Erythroblast (primary cell): Measurements from ENCODE around the gene MYLK3.
"Not testable (repeated sequence)": the region's sequence is repeated elsewhere in the genome, so short reads cannot be mapped to it uniquely, and the experiment has no call there.

ENCODE experiments used
- DNase-seq, 2 experiments: peaks; one replicate each; lab custom pipeline; 2025; lab: John Stamatoyannopoulos, UW
- GATA1 ChIP-seq: IDR thresholded peaks from 2 replicates; pipeline ENCODE4 v1.6.1; 2011; ENCODE audit warnings: low read depth, mild to moderate bottlenecking, control low read depth, low read length, moderate library complexity
- POLR2A ChIP-seq: IDR thresholded peaks from 2 replicates; pipeline ENCODE4 v1.6.1; 2011; ENCODE audit warnings: mild to moderate bottlenecking, low read length

Gene MYLK3

DNA sequence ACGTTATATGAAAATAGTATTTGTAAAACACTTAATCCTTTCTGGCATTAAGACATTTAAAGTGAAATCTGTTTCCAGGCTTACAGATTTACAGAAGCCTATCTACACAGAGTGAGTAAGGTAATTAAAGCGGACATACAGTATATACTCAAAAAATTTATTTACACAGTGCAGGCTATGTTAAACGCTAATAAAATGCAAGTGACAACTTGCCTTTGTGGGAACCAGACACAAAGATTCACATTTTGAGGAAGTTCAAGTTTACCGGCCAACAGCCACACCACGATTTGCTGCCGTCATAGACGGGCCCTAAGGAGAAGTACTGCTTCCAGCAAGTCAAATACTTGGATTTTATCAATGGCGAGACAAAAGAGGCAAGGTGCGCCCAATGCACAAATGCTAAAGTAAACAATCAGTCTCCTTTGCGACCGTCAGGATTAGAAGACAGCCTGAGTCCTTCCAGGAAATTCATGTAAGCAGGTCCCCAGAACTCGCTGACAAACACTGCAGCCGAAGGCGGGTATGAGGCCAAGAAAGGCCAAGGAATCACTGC is 60.0 kb downstream of the MYLK3 start:
- DNase-seq: no peak
- TF ChIP-seq POLR2A: no peak
- no peak for TF ChIP-seq GATA1

DNA sequence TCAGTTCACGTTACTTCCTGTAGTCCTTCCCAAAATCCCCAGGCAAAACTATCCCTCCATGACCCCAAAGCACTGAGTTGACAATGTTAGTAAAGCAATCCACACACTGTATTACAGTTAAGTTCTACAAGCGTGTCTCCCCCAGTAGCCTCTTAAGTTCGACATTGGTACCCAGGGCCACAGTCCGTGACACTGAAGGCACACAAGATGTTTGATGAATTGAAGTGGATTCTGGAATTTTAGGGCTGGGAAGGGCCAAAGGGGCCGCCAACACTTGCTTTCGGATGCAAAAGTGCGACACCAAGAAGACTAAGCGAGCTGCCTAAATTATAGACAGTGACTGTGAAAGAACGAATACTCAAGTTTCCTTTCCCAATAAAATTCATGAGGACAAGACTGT is 60.7 kb downstream of the MYLK3 start:
- DNase-seq: no peak
- TF ChIP-seq POLR2A: no peak
- no peak for TF ChIP-seq GATA1

DNA sequence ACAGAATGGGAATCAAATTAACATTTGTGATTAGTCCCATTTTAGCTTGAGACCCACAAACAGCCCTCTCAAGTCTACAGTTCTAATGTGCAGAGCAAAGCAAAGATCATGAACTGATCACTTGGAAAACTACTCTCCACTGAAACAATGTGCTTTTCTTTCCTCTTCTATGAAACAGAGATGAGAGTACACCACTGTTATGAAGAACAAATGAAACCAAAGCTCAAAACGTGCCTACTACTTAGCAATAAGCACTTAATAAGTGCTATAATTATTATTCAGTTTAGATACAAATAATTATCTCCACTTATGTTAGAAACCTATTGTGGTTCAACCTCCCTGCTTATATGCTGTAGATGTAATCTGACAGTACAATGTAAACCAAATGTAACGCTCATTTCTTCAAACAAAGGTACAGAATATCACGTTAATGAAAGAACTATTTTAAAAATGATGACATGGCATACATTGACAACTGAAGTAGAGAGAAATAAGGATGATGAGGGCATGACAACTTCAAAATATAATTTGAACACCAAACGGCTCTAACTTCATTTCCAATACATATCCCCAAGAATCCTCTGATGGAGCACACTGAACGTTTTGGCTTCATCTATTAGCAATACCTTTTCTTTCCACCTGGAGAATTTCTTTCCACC is 61.2 kb downstream of the MYLK3 start:
- TF ChIP-seq GATA1 (no peak), POLR2A (no peak)
- no peak for DNase-seq

DNA sequence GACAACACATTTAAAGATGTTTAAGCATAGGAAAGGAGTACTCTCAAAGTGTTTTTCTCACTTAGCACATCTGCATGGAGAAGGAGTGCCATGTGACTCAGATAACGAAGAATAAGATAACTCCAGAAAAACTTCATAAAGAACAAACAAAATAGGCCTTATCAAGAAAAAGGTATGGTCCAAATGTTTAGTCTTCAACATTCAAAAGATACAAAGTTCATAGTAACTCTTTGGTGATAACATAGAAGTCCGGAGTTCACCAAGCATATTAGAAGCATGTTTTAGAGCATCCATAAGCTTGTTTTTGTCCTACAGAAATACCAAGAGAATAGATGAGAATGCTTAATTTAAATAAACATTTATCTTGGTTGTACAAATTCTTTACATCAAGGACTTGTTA is 66.3 kb downstream of the MYLK3 start:
- not testable (repeated sequence) for DNase-seq

DNA sequence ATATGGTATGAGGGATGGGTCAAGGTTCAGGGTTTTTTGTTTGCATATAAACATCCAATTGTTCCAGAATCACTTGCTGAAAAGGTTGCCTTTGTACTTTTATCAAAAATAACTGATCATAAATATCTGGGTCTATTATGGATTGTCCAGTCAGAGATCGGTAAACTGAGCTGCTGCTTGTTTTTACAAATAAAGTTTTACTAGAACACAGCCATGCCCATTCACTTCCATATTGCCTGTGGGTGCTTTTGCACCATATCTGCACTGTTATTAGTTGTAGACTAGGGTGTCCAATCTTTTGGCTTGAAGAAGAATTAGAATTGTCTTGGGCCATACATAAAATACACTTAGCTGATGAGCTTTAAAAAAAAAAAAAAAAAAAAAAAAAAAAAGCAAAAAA is 70.2 kb downstream of the MYLK3 start:
- DNase-seq: not testable (repeated sequence)

DNA sequence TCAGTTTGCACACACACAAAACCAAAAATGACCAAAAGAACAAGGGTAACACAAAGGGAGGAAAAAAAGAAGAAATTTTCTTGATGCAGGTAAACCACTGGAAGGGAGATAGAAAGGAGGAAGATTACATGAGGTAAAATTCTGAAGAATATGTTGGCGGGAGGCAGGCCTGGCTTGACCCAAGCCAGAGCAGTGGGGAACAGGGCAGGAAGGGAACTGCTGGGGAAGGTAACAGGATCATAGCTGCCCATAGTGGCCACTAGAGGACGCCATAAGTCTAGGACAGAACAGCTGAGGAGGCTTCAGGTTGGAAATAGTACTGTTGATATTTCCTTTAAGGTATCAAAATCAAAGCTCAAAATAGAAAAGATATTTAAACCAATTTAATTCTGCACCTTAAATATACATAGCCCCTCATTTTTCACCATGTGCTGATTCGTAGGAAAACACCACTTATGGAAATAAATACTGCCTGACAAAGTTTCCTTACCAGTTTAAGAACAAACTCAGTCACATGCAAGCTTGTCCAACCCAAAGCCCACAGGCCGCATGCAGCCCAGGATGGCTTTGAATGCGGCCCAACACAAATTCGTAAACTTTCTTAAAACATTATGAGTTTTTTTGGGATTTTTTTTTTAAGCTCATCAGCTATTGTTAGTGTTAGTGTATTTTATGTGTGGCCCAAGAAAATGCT is 74.7 kb downstream of the MYLK3 start:
- peak; percentile 78 to 87 for DNase-seq
- TF ChIP-seq POLR2A: no peak
- no peak for TF ChIP-seq GATA1

DNA sequence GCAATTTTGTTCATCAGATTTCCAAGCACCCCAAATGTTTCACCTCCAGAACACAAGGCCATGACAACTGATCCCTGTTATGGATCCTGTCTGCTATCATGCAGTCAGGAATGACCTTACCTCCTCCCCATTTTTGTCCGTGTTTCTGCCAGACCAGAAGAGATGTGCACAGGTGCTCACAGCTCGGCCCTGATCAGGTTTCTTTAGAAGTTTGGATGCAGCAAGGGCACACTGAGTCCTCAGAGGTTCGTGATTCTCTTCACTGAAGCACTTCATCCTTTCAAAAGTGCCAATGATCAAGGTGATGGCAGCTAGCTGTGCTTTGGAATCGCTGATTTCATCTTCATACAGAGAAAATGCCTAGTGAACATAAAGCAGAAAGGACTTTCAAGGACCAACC is 86.0 kb downstream of the MYLK3 start:
- DNase-seq: no peak
- no peak for TF ChIP-seq GATA1
- no peak for TF ChIP-seq POLR2A

DNA sequence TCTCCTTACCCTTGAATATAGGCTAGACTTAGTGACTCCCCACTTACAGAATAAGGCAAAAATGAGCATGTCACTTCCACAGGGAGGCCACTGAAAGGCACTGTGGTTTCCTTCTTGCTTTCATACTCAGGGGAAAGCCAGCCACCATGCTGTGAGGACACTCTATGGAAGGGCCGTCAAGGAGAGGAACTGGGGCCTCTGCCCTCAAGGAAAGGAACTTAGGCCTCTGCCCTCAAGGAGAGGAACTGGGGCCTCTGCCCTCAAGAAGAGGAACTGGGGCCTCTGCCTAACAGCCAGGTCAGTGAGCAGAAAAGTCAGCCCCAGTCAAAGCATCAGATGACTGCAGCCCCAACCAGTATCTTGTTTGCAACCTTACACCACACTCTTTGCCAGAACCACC is 89.2 kb downstream of the MYLK3 start:
- DNase-seq: no peak
- TF ChIP-seq GATA1 (no peak), POLR2A (no peak)
